ENCODE data around the gene HAS3.

DNA sequence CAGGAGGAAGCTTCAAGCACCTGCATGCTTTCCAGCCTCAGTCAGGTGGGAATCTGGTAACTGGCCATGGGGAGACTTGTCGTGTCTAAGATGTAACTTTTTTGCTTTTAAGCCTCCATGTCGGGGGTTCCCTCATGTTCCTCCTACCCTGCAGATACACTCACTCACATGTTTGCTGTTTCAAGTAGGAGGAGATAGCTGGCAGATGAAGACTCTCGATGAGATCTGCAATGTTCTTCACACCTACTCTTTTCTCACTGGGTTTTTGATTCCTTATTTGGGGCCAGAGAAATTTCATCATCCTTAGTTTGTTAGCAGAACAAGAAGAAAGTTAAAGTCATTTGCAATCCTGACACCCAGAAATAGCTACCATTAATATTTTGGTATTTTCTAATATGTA is 51.7 kb downstream of the HAS3 start:
- TF ChIP-seq, protein P1, sequence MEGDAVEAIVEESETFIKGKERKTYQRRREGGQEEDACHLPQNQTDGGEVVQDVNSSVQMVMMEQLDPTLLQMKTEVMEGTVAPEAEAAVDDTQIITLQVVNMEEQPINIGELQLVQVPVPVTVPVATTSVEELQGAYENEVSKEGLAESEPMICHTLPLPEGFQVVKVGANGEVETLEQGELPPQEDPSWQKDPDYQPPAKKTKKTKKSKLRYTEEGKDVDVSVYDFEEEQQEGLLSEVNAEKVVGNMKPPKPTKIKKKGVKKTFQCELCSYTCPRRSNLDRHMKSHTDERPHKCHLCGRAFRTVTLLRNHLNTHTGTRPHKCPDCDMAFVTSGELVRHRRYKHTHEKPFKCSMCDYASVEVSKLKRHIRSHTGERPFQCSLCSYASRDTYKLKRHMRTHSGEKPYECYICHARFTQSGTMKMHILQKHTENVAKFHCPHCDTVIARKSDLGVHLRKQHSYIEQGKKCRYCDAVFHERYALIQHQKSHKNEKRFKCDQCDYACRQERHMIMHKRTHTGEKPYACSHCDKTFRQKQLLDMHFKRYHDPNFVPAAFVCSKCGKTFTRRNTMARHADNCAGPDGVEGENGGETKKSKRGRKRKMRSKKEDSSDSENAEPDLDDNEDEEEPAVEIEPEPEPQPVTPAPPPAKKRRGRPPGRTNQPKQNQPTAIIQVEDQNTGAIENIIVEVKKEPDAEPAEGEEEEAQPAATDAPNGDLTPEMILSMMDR (IDR thresholded peaks at IDR 0.05; ENCODE audit: low read depth, low read length, missing input control): no peak
- TF ChIP-seq JUND (IDR thresholded peaks at IDR 0.05) (no peak), RAD21 (IDR thresholded peaks at IDR 0.05) (no peak), EGR1 (IDR thresholded peaks at IDR 0.05; ENCODE audit: low read depth in 2 of 2) (no peak), GABPA (IDR thresholded peaks at IDR 0.05 in 1 of 2, conservative IDR thresholded peaks at IDR 0.05 in 1 of 2) (no peak), TAF1 (conservative IDR thresholded peaks at IDR 0.05) (no peak), HNF4A (conservative IDR thresholded peaks at IDR 0.05) (no peak), FOXA1 (IDR thresholded peaks at IDR 0.05) (no peak)
- TF ChIP-seq, protein P2, sequence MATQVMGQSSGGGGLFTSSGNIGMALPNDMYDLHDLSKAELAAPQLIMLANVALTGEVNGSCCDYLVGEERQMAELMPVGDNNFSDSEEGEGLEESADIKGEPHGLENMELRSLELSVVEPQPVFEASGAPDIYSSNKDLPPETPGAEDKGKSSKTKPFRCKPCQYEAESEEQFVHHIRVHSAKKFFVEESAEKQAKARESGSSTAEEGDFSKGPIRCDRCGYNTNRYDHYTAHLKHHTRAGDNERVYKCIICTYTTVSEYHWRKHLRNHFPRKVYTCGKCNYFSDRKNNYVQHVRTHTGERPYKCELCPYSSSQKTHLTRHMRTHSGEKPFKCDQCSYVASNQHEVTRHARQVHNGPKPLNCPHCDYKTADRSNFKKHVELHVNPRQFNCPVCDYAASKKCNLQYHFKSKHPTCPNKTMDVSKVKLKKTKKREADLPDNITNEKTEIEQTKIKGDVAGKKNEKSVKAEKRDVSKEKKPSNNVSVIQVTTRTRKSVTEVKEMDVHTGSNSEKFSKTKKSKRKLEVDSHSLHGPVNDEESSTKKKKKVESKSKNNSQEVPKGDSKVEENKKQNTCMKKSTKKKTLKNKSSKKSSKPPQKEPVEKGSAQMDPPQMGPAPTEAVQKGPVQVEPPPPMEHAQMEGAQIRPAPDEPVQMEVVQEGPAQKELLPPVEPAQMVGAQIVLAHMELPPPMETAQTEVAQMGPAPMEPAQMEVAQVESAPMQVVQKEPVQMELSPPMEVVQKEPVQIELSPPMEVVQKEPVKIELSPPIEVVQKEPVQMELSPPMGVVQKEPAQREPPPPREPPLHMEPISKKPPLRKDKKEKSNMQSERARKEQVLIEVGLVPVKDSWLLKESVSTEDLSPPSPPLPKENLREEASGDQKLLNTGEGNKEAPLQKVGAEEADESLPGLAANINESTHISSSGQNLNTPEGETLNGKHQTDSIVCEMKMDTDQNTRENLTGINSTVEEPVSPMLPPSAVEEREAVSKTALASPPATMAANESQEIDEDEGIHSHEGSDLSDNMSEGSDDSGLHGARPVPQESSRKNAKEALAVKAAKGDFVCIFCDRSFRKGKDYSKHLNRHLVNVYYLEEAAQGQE (IDR thresholded peaks at IDR 0.05): no peak
- TF ChIP-seq, protein P3, sequence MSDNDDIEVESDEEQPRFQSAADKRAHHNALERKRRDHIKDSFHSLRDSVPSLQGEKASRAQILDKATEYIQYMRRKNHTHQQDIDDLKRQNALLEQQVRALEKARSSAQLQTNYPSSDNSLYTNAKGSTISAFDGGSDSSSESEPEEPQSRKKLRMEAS (IDR thresholded peaks at IDR 0.05): no peak
- TF ChIP-seq, protein P4, sequence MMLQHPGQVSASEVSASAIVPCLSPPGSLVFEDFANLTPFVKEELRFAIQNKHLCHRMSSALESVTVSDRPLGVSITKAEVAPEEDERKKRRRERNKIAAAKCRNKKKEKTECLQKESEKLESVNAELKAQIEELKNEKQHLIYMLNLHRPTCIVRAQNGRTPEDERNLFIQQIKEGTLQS (IDR thresholded peaks at IDR 0.05): no peak
